Activated B cell treated with CpG ODN at 0.5 μM for 24 hours (primary cell): ENCODE results near the gene FHIP1B. TPM values are rescaled to one million over a fixed set of nuclear protein-coding genes. Genes with fewer than 3 reads are reported as not detected.

Experiments used
- ATAC-seq: fragments of 200-7000 bp; cut with Tn5 transposase; one replicate; pipeline ENCODE4 v1.10.0; 2021; ENCODE audit warnings: low read depth, mild to moderate bottlenecking, moderate library complexity
- CTCF ChIA-PET: fragments of 350-600 bp; sonication (Branson Sonifier 250); formaldehyde crosslinking; loops from one replicate; lab custom pipeline; 2021; ENCODE audit warnings: antibody characterized with exemption; lab: Charles Lee
- POLR2A ChIA-PET: fragments of 350-600 bp; sonication (Branson Sonifier 250); formaldehyde crosslinking; loops from one replicate; lab custom pipeline; 2021; ENCODE audit warnings: antibody characterized with exemption; lab: Charles Lee
- DNase-seq: peaks from one replicate; pipeline ENCODE4 v3.0.0; 2022
- H3K27ac Mint-ChIP-seq: one replicate; pipeline ENCODE4 v1.8.0; 2020; ENCODE audit warnings: mixed read lengths
- H3K27me3 Mint-ChIP-seq: one replicate; pipeline ENCODE4 v1.8.0; 2021; ENCODE audit warnings: mixed read lengths
- H3K36me3 Mint-ChIP-seq: one replicate; pipeline ENCODE4 v1.8.0; 2021; ENCODE audit warnings: low read depth, mixed read lengths
- H3K4me1 Mint-ChIP-seq: one replicate; pipeline ENCODE4 v1.8.0; 2021; ENCODE audit warnings: mixed read lengths
- H3K4me3 Mint-ChIP-seq: one replicate; pipeline ENCODE4 v1.8.0; 2020; ENCODE audit warnings: mild to moderate bottlenecking, mixed read lengths
- H3K9me3 Mint-ChIP-seq: one replicate; pipeline ENCODE4 v1.8.0; 2020; ENCODE audit warnings: mixed read lengths
- intact Hi-C: fragments of 100-400 bp; cut with micrococcal nuclease; formaldehyde crosslinking; loops from one replicate; pipeline ENCODE4 v1.15.1; 2024
- total RNA-seq: library from RNA; stranded (reverse); gene quantifications from 2 replicates; pipeline ENCODE4 v1.2.3, GENCODE V29; 2022
- TF ChIP-seq, protein P1 (sequence below): fragments of 200-600 bp; IDR thresholded peaks from one replicate; pipeline ENCODE4 v1.8.0; 2022; ENCODE audit warnings: antibody characterized with exemption, mild to moderate bottlenecking

Gene FHIP1B
- total RNA-seq, 1 donor from 2014 or later, result 32.8 TPM

DNA sequence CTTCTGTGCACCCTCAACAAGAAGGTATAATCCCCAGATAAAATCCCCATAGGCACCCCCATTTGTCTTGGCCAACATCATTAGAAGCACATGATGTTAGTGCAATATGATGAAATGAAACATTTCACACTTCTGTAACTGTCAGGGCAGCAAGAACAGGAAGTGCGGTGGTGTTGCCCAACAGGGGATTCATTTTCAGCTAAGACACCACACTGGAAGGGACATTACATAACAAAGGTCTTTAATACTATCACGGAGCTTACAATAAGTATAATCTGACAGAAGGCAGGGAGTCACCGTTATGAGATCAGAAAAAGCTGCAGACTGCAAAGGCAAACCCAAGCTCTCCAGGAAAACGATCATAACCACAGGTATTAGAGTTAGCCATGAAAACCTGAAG, 33.5 kb downstream of the FHIP1B start:
- Mint-ChIP-seq H3K9me3 (no peaks in the 10 kb centered on the region), H3K4me3 (no peak overlapping the region), H3K27ac (no peak overlapping the region), H3K27me3 (no peaks in the 10 kb centered on the region), H3K4me1 (peaks cover 11% of the 10 kb centered on the region), H3K36me3 (peaks cover 11% of the 10 kb centered on the region)
- ATAC-seq (no peak), DNase-seq (no peak)
- TF ChIP-seq, protein P1, sequence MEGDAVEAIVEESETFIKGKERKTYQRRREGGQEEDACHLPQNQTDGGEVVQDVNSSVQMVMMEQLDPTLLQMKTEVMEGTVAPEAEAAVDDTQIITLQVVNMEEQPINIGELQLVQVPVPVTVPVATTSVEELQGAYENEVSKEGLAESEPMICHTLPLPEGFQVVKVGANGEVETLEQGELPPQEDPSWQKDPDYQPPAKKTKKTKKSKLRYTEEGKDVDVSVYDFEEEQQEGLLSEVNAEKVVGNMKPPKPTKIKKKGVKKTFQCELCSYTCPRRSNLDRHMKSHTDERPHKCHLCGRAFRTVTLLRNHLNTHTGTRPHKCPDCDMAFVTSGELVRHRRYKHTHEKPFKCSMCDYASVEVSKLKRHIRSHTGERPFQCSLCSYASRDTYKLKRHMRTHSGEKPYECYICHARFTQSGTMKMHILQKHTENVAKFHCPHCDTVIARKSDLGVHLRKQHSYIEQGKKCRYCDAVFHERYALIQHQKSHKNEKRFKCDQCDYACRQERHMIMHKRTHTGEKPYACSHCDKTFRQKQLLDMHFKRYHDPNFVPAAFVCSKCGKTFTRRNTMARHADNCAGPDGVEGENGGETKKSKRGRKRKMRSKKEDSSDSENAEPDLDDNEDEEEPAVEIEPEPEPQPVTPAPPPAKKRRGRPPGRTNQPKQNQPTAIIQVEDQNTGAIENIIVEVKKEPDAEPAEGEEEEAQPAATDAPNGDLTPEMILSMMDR, result no peak
- ChIA-PET POLR2A (no interaction called here), CTCF (no interaction called here)
- intact Hi-C loops, result no loop called here

DNA sequence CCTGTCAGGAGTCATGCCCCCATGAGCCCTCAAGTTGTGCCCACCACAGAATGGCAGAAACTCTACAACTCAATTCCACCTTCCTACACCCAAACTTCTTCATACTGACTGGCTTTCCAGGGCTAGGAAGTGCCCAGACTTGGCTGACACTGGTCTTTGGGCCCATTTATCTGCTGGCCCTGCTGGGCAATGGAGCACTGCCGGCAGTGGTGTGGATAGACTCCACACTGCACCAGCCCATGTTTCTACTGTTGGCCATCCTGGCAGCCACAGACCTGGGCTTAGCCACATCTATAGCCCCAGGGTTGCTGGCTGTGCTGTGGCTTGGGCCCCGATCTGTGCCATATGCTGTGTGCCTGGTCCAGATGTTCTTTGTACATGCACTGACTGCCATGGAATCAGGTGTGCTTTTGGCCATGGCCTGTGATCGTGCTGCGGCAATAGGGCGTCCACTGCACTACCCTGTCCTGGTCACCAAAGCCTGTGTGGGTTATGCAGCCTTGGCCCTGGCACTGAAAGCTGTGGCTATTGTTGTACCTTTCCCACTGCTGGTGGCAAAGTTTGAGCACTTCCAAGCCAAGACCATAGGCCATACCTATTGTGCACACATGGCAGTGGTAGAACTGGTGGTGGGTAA, 35.1 kb downstream of the FHIP1B start, which contains the start of gene OR52W1:
OR52W1 (plus strand) TSS at position 51 of the 637 bp plus-strand sequence; CDS start at position 51, 0 bp downstream.
- DNase-seq (no peak), ATAC-seq (no peak)
- intact Hi-C loops, result no loop called here
- TF ChIP-seq, protein P1, result no peak
- Mint-ChIP-seq H3K27me3 (no peaks in the 10 kb centered on the region), H3K9me3 (no peaks in the 10 kb centered on the region), H3K36me3 (peaks cover 2% of the 10 kb centered on the region), H3K4me1 (peaks cover 11% of the 10 kb centered on the region), H3K27ac (no peak within 1 kb of the TSS), H3K4me3 (no peak within 1 kb of the TSS)
- ChIA-PET POLR2A (no interaction called here), CTCF (no interaction called here)

DNA sequence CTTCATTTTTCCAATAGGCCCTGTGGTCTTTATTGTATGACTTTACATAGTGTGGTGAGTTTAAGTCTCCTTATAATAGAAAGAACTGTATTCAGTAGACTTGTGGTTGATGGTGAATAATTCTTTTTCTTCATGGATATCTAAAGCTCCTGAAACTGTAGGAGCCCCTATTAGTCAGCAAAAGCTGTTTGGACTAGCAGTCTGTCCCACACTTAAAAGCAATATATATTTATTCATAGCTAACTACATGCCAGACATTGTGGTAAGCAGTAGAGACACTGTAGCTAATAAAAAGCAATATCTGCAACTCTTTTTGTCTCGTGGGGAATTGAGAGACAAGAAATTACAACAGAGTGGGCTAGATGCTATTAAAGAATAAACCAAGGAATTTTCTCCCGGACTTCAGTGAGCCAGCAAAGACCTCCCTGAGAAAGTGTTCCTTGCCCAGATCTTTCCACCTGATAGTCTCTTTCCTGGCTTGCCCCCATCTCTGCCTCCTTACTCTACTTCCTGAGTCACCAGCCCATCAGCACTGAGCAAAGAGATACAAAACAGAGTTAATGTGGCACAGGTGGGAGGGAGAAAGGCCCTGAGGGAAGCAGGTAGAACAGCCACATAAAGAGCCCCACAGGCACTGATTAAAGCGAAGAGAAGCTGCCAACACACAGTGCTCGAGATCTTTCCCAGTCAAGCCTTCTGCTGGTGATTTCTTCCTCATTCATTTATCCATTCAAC, 36.8 kb downstream of the FHIP1B start:
- Mint-ChIP-seq H3K4me3 (no peak overlapping the region), H3K27me3 (no peaks in the 10 kb centered on the region), H3K9me3 (no peaks in the 10 kb centered on the region), H3K4me1 (peaks cover 2% of the 10 kb centered on the region), H3K27ac (no peak overlapping the region), H3K36me3 (no peaks in the 10 kb centered on the region)
- TF ChIP-seq, protein P1, result no peak
- ATAC-seq (no peak), DNase-seq (no peak)
- intact Hi-C loops, result no loop called here
- CTCF ChIA-PET, result no interaction called here
- POLR2A ChIA-PET, result no interaction called here

DNA sequence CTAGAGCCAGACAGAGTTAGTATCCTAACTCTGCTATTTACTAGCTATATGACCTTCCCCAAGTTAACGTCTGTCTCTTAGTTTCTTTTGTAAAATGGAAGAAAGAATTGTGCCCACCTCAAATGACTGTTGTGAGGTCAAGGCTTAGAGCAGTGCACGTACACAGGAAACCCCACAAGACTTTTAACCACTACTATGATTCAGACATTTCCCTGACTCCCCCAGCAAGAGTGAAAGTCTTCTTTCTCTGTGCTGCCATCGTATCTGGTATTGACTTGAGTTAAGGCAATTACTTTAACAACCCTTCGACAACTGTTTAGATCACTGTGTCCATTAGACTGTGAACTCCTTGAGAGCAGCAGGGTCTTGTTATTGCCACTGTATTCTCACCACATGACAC, 38.0 kb downstream of the FHIP1B start:
- no peak for DNase-seq
- POLR2A ChIA-PET, result no interaction called here
- Mint-ChIP-seq H3K4me1 (peaks cover 2% of the 10 kb centered on the region), H3K27ac (no peak overlapping the region), H3K4me3 (no peak overlapping the region), H3K36me3 (no peaks in the 10 kb centered on the region), H3K27me3 (no peaks in the 10 kb centered on the region), H3K9me3 (no peaks in the 10 kb centered on the region)
- CTCF ChIA-PET, result no interaction called here
- TF ChIP-seq, protein P1, result no peak
- intact Hi-C loops, result no loop called here
- ATAC-seq, result no peak

DNA sequence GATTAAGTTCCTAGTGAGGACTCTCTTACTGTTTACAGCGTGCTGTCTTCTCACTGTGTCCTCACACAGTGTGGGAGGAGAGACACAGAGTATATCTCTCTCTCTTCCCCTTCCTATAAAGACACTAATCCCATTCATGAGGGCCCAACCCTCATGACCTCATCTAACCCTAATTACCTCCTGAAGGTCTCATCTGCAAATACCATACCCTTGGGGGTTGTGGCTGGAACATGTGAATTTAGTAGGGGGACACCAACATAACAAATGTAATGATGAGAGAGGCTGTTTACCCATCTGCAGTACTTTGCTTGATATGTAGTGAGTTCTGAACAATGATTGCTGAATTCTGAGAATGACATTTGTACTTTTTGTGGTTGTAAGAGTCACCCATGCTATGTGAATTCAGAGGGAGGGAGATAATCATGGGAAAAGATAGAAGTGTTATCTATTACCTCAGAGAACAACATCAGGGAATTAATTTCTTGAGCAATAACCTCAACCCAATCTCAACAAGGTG, 40.3 kb downstream of the FHIP1B start:
- Mint-ChIP-seq H3K4me3 (no peak overlapping the region), H3K36me3 (no peaks in the 10 kb centered on the region), H3K4me1 (no peaks in the 10 kb centered on the region), H3K9me3 (no peaks in the 10 kb centered on the region), H3K27me3 (no peaks in the 10 kb centered on the region), H3K27ac (no peak overlapping the region)
- DNase-seq (no peak), ATAC-seq (no peak)
- intact Hi-C loops, result no loop called here
- ChIA-PET CTCF (no interaction called here), POLR2A (no interaction called here)
- TF ChIP-seq, protein P1, result no peak
